ENCODE measurements around the gene ANKRD31. TPM values are rescaled to one million over a fixed set of nuclear protein-coding genes. Genes with fewer than 3 reads are reported as not detected.

The ANKRD31 gene
- total RNA-seq, 1 donor from 2014 or later, result 0.13 TPM

DNA sequence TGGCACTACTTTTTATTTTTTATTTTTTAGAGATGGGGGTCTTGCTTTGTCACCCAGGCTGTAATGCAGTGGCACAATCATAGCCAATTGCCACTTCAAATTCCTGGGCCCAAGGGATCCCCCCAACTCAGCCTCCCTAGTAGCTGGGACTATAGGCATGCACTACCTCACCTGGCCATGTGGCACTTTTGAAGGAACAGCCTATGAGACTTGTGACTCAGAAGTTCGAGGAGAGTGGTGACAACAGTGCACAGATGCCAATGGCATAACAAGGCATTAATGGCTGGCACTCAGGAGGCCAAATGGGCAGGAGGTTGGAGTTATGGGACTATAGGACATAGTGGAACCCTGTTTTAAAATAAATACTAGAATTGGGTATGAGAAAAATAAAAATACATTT lies 33.7 kb downstream of the ANKRD31 start:
- no peaks in the 10 kb centered on the region for H3K9me3 Mint-ChIP-seq (ENCODE audit: unreplicated experiment)
- TF ChIP-seq, protein P1, sequence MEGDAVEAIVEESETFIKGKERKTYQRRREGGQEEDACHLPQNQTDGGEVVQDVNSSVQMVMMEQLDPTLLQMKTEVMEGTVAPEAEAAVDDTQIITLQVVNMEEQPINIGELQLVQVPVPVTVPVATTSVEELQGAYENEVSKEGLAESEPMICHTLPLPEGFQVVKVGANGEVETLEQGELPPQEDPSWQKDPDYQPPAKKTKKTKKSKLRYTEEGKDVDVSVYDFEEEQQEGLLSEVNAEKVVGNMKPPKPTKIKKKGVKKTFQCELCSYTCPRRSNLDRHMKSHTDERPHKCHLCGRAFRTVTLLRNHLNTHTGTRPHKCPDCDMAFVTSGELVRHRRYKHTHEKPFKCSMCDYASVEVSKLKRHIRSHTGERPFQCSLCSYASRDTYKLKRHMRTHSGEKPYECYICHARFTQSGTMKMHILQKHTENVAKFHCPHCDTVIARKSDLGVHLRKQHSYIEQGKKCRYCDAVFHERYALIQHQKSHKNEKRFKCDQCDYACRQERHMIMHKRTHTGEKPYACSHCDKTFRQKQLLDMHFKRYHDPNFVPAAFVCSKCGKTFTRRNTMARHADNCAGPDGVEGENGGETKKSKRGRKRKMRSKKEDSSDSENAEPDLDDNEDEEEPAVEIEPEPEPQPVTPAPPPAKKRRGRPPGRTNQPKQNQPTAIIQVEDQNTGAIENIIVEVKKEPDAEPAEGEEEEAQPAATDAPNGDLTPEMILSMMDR (IDR thresholded peaks at IDR 0.05), result no peak
- no peak overlapping the region for H3K27ac Mint-ChIP-seq (ENCODE audit: unreplicated experiment)

DNA sequence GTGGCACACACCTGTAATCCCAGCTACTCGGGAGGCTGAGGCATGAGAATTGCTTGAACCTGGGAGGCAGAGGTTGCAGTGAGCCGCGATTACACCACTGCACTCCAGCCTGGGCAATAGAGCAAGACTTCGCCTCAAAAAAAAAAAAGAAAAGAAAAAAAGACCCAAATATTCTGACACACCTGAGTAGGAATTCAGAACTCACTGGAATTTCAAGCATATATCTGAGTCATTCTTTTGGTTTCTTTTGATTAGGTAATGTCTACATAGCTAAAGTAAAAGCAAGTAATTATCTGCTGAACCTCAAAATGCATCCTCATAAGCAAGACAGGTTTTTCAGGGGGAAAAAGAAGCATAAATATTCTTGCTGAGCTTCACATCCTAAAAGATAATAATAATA lies 35.9 kb downstream of the ANKRD31 start:
- Mint-ChIP-seq H3K4me3 (ENCODE audit: unreplicated experiment) (no peak overlapping the region), H3K27ac (ENCODE audit: unreplicated experiment) (no peak overlapping the region), H3K9me3 (ENCODE audit: unreplicated experiment) (no peaks in the 10 kb centered on the region), H3K36me3 (ENCODE audit: unreplicated experiment) (no peaks in the 10 kb centered on the region), H3K27me3 (ENCODE audit: unreplicated experiment) (no peaks in the 10 kb centered on the region), H3K4me1 (ENCODE audit: unreplicated experiment) (no peaks in the 10 kb centered on the region)
- DNase-seq (ENCODE audit: extremely low spot score, unreplicated experiment), result no peak
- TF ChIP-seq, protein P1 (IDR thresholded peaks at IDR 0.05), result no peak

More for the DNA sequence above, 33.7 kb downstream of the ANKRD31 start:
- no peak overlapping the region for H3K4me3 Mint-ChIP-seq (ENCODE audit: unreplicated experiment)
- DNase-seq (ENCODE audit: extremely low spot score, unreplicated experiment), result no peak
- no peaks in the 10 kb centered on the region for H3K36me3 Mint-ChIP-seq (ENCODE audit: unreplicated experiment)
- no peaks in the 10 kb centered on the region for H3K27me3 Mint-ChIP-seq (ENCODE audit: unreplicated experiment)
- H3K4me1 Mint-ChIP-seq (ENCODE audit: unreplicated experiment), result no peaks in the 10 kb centered on the region

DNA sequence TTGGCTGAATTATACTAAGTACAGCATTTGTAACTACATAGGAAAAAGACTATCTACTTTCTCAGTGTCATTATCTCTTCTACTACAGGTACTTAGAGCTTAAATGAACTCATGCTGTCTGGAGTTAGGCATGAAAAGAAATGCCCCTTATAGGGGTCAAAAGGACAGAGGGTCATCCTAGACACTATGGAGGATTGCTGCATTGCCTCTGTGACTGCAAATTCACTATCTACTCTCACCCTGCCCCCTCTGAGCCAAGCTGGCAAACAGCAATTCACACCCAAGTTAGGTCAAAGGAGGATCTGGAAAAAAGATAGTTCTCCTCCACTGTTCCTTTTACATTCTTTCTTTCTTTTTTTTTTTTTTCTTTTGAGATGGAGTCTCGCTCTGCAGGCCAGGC lies 36.7 kb downstream of the ANKRD31 start:
- DNase-seq (ENCODE audit: extremely low spot score, unreplicated experiment), result no peak
- Mint-ChIP-seq H3K36me3 (ENCODE audit: unreplicated experiment) (no peaks in the 10 kb centered on the region), H3K27ac (ENCODE audit: unreplicated experiment) (no peak overlapping the region), H3K9me3 (ENCODE audit: unreplicated experiment) (no peaks in the 10 kb centered on the region), H3K4me1 (ENCODE audit: unreplicated experiment) (no peaks in the 10 kb centered on the region), H3K4me3 (ENCODE audit: unreplicated experiment) (no peak overlapping the region), H3K27me3 (ENCODE audit: unreplicated experiment) (peaks cover 7% of the 10 kb centered on the region)
- TF ChIP-seq, protein P1 (IDR thresholded peaks at IDR 0.05), result no peak

DNA sequence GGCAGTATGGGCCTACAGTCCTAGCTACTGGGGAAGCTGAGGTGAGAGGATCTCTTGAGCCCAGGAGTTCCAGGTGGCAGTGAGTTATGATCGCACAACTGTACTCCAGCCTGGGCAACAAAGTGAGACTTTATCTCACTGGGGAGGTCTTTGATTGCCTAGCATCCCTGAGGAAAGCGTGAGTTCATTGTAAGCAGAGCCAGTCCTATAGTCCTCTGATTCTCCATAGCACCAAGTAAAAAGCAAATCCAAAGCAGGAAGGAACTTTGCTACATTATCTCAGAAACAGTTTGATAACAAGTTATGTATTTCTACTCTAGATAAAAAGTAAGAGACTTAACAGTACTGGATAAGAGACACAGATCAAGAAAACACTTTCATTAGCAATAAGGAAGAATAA lies 37.6 kb downstream of the ANKRD31 start:
- Mint-ChIP-seq H3K27ac (ENCODE audit: unreplicated experiment) (no peak overlapping the region), H3K9me3 (ENCODE audit: unreplicated experiment) (no peaks in the 10 kb centered on the region), H3K4me1 (ENCODE audit: unreplicated experiment) (no peaks in the 10 kb centered on the region), H3K4me3 (ENCODE audit: unreplicated experiment) (no peak overlapping the region), H3K36me3 (ENCODE audit: unreplicated experiment) (no peaks in the 10 kb centered on the region), H3K27me3 (ENCODE audit: unreplicated experiment) (peaks cover 11% of the 10 kb centered on the region)
- no peak for DNase-seq (ENCODE audit: extremely low spot score, unreplicated experiment)
- TF ChIP-seq, protein P1 (IDR thresholded peaks at IDR 0.05), result no peak

DNA sequence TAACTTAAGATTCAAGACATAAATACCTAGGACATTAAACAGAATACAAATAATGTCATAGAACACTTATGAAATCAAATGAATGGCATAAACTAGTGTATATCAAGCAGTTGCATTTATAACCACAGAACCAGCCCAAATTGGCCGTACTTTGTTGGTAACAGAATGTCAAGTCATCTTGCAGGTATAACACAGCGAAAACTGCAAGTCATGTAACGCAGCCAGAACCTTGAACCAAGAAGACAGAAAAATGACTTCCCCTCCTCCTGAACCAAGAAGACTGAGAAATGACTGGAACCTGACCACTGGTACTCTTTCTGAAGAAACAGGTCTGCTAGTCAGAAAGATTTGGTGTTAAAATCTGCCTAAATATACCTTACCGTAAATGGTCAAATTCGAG lies 38.9 kb downstream of the ANKRD31 start:
- Mint-ChIP-seq H3K9me3 (ENCODE audit: unreplicated experiment) (no peaks in the 10 kb centered on the region), H3K36me3 (ENCODE audit: unreplicated experiment) (no peaks in the 10 kb centered on the region), H3K4me1 (ENCODE audit: unreplicated experiment) (no peaks in the 10 kb centered on the region), H3K27me3 (ENCODE audit: unreplicated experiment) (peaks cover 20% of the 10 kb centered on the region), H3K4me3 (ENCODE audit: unreplicated experiment) (no peak overlapping the region), H3K27ac (ENCODE audit: unreplicated experiment) (no peak overlapping the region)
- TF ChIP-seq, protein P1 (IDR thresholded peaks at IDR 0.05), result no peak
- no peak for DNase-seq (ENCODE audit: extremely low spot score, unreplicated experiment)
